GM12892 (cell line): Measurements from ENCODE around the gene GRAMD4.

Experiments used
- DNase-seq: peaks from one replicate; pipeline ENCODE4 v3.0.0; 2011; ENCODE audit not compliant: insufficient read length
- FAIRE-seq: peaks from 2 replicates; lab custom pipeline; 2011; peaks lifted over from hg19 to GRCh38; lab: Jason Lieb, UNC
- POLR2A ChIP-seq: IDR thresholded peaks from 2 replicates; pipeline ENCODE4 v1.6.1; 2011; ENCODE audit warnings: low read depth, low read length, control low read depth
- POLR2AphosphoS5 ChIP-seq: IDR thresholded peaks from 2 replicates; pipeline ENCODE4 v1.6.1; 2011; ENCODE audit warnings: low read depth, low read length, control low read depth
- TAF1 ChIP-seq: IDR thresholded peaks from 2 replicates; pipeline ENCODE4 v1.6.1; 2011; ENCODE audit warnings: low read depth, mild to moderate bottlenecking, control low read depth, low read length, borderline replicate concordance

Gene GRAMD4

DNA sequence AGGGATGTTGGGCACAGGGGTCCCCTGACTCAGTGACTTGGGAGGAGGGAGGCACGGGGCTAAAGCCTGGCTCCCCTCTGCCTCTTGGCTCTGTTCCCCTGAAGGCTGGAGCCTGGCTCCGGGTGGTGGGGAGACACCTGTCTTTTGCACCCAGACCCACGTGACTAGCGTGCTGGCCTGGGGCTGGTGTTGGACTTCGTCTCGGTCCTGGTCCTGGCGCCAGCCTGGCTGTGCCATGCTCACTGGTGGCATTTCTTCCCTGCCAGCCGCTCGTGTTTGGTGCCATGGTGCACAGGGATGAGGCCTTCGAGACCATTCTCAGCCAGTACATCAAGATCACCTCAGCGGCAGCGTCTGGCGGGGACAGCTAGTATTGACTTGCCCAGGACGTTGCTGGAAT, 56.7 kb downstream of the GRAMD4 start:
- FAIRE-seq (no peak), DNase-seq (no peak)
- no peak for TF ChIP-seq TAF1
- TF ChIP-seq POLR2AphosphoS5 = no peak
- TF ChIP-seq POLR2A = no peak

DNA sequence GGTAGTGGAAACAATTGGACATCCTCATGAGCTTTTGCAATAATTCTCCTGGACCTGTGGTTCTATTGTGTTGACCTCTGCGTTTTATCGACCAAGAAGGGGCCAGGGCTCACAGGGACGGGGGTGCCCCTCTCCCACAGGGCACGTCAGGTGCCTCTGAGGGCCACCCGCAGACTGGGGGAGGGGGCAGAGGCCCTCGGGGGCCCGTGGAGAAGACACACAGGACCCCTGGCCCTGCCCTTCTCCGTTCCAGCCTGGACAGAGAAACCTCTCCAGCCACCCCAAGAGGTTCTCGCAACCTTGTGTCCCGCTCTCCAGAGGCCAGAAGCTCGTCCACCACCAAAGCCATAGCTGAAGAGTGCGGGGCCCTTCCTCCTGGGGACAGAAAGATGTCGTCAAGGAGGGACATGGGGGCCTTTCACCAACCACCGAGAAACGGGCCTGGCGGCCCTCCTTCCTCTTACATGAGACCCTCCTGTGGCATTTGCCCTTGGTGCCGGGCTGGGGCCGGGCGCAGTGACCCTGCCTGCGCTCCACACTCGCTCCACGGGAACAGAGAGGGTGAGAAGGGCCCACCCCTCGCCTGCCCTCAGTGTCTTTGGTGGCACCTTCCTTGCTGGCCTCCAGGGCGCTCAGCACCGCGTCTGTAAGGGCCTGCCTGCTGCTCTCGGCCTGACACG, 57.3 kb downstream of the GRAMD4 start:
- TF ChIP-seq TAF1 = no peak
- TF ChIP-seq POLR2AphosphoS5 = no peak
- no peak for TF ChIP-seq POLR2A
- DNase-seq = no peak
- FAIRE-seq = no peak

DNA sequence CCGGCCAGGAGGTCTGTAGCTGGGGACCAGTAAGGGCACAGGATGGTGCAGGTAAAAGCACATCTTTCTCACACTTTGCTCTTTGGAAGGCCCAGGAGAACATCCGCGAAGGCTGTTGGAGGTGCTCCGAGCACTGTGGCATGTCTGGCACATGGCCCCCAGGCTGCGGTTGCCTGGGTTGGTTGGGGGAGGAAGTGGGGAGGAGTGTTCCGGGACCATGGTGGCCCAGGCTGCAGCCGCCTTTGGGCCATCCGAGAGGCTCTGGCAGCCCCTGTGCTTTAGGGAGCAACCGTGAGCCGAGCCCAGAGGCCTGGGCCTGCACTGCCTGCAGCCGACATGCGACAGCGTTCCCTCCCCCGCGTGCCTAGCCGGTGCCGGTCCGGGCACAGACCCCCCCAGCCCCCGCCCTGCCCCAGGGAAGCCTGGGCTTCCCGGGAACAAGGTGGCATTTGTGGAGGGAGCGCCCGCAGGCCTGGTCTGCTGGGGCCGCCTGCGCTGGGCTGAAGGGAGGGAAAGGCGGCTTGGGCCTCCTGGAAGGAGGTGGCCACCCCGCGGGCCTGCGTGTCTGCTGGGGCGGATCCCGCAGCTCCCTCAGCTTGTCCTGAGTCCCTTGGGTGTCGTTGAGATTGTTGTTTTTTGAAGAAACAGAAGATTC, 57.9 kb downstream of the GRAMD4 start:
- TF ChIP-seq TAF1 (no peak), POLR2A (no peak), POLR2AphosphoS5 (no peak)
- DNase-seq (no peak), FAIRE-seq (no peak)

DNA sequence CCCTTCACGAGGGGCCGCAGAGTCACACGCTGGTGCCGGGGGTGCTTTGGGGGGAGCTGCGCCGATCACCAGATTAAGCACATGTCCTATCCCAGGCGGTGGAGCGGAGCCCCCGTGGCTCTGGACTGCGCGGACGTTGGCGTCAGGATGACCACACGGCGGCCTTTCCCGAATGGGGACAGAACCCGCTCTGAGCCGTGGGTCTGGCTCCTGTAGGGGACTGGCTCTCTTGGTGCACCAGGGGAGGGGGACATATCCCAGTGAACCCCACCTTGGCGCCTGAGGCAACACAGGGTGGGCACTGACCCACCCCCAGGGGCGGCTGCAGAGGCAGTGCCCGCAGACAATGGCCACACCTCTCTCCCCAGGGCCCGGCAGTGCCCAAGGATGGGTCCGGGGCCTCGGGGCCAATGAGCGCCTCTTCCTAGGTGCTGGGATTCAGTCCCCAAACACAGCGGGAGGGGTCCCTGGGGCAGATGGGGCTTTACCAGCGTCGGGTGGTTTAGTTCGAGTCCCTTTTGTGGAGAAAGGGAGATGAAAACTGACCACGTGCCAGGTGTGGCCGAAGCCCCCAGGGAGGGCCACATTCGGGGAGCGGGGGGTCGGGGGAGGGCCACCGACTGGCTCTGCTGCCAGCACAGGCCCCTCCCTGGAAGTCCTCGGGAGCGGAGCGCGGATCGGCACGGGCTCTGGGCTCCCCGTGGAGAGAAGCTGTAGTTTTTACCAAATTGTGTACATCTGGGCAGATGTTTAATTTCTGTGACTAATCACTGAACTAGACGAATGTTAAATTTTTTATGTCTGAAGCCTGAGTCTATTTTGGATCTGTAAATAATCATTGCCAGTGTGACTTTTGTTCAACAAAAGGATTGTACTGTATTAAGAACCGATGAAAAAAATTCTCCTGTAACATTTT, 58.9 kb downstream of the GRAMD4 start:
- TF ChIP-seq TAF1 (no peak), POLR2AphosphoS5 (no peak), POLR2A (no peak)
- FAIRE-seq (no peak), DNase-seq (no peak)

DNA sequence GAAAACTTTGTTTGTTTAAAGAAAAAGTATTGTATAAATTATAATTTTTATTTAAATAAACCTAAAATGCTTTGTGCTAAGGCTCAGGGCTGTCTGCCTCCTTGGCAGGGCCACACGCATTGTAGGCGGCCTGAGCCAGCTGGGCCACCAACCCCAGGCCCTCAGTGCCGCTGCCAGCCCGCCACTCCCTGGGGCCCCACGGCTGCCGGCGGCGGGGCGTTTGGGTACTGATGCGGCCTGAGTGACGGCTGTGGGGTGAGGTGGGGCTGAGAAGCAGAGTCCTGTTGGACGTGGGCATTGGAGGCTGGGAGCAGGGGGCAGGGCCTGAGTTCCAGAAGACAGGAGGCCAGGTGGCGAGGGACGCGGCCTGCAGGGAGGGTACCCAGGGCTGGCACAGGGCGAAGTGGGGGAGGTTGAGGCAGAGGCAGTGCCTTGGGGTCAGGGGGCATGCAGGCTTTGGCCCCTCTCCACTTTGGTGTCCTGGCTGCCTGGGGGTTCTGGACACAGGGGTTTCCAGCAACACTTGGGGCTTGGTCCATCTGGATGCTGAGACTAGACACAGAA, 59.6 kb downstream of the GRAMD4 start:
- no peak for TF ChIP-seq TAF1
- no peak for TF ChIP-seq POLR2AphosphoS5
- no peak for TF ChIP-seq POLR2A
- no peak for DNase-seq
- FAIRE-seq = no peak

DNA sequence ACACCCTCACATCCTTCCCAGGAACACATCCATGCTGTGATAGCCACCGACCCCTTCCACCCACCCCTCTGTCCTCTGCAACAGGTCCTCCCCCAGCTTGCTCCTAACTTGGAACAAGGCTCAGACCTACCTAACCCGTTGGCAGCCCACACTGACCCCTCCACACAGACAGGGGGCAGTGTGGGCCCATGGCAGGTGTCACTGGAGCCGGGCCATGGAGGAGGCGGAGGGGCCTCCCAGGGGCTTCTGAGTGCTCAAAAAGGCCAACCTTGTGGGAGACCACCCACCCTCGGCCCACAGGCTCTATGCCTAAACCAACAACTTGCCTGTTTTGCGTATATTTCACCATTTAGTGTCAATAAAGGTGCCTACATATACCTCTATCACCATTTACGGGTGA, 60.8 kb downstream of the GRAMD4 start:
- TF ChIP-seq TAF1 (no peak), POLR2A (no peak), POLR2AphosphoS5 (no peak)
- no peak for DNase-seq
- FAIRE-seq = no peak

DNA sequence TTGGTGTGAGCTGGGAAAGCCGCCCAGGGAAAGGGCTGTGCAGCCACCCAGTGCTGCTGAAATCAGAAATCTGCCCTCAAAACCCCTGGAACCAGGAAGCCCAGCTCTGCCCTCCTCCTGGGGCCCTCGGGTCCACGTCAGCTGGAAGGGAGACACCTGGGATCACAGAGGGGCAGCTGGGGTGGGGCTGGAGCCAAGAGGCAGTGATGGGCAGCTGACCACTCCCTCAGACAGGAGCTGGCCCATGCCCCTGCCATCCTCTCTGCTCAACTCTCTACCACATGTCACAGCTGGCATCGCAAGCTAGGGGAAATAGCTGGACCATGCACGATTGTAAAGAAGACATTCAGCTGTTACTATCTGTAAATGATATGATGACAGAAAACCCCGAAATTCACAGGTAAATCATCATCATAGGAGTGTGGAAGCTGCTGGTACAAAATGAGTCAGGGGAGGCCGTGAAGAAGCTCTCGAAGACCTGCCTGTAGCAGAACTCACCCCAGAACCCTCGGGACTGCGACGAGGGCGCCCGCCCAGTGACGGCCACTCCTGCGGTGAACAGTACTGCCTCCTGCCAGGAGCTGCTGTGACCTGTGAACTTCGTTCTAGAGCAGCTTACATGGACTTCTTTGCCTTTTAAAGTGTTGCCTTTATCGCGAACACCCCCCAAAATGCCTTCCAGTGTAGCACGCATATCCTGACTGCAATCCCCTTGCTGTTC, 62.0 kb downstream of the GRAMD4 start:
- DNase-seq (no peak), FAIRE-seq (no peak)
- TF ChIP-seq POLR2AphosphoS5 (no peak), TAF1 (no peak), POLR2A (no peak)

DNA sequence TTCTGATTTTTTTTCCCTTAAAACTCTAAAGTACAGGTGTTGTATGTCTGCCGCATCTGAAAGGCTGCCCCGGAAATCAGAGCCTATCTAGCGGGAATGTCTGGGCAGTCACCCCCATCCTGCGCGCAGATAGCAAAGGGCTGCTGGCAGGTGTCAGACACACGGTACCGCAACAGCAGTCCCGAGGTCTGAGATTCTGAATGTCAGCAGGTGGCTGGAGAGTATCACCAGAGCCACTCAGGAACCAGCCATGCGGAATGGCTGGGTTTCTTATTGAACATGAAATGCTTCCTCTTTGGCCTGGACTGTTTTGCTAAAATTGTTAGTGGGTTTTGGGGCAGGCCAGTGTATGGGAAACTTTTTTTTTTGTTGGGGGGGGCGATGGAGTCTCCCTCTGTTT, 64.5 kb downstream of the GRAMD4 start:
- peak; percentile 83 for DNase-seq
- no peak for TF ChIP-seq POLR2AphosphoS5
- no peak for TF ChIP-seq POLR2A
- TF ChIP-seq TAF1 = no peak
- peak; percentile 81 for FAIRE-seq

DNA sequence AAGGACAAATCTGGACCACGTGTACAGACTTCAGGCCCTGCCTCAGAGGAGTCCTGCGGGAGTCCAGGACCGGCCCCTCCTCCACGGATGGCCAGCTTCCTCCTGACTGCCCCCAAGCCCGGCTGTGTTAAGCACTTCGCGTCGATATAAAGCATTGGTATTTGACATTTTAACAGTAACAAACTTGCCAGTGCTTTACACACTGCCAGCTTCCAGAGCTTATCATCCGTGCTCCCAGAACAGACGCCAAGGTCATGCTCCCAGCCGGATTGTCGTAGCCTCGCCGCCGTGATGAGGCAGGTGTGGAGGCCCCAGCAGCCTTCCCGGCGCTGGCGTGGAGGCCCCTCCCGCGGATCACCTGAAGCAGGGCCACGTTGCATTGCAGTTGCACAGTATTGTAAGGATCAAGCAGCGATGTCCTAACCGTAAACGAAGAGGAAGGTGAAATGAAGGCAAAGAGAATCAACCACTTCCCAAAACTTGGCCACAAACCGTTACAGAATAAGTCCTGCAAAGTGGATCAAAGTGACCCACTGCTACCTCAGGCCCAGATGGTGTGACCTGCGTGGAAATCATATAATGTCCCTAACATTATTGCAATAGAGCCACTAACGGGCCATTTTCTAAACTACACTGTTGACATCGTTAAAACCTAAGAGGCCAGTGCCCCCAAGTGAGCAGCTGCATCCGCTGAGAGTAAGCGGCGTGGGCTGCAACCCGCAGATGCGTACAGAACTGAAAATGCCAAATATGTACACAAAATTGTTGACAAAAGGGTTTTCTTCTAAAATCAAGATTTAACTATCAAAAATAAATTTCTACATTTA, 66.2 kb downstream of the GRAMD4 start:
- FAIRE-seq (no peak), DNase-seq (no peak)
- no peak for TF ChIP-seq TAF1
- no peak for TF ChIP-seq POLR2AphosphoS5
- TF ChIP-seq POLR2A = no peak

DNA sequence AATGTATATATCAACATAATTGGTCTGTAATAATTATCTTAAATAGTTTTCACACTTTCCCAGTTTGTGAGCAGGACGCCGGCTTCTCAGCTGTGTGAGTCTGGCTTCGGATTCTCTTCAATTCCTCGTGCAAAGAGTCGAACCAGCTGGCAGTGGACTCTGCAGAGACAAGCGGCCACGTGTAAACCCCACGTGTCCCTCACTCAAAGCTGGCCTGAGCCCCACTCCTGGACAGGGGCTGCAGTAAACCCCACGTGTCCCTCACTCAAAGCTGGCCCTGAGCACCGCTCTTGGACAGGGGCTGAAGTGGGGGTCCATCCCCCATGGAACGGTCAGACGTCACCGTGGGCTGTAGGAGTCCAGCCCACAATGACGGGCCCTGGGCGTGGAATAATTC, 66.9 kb downstream of the GRAMD4 start:
- no peak for DNase-seq
- TF ChIP-seq TAF1 (no peak), POLR2AphosphoS5 (no peak), POLR2A (no peak)
- FAIRE-seq = no peak

DNA sequence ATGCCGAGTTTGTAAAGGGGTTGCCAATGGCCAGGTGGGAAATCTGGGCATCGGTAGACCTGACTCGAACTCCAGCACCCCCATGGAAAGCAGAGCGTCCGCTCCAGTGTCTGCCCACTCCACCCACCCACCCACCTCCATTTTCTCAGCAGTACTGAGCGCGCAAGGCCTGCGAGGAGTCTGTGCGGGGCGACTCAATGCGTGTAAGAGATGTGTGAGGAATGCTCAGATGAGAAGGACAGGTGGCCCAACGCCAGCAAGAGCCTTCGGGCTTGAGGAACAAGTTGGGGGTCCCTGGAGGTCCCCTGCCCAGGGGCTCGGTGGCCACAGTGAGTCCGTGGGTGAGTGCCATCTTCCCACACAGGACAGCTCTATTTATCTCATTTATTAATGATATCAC, 67.3 kb downstream of the GRAMD4 start:
- DNase-seq (no peak), FAIRE-seq (no peak)
- TF ChIP-seq POLR2AphosphoS5 (no peak), TAF1 (no peak), POLR2A (no peak)
